ENCODE measurements around the gene ITGA6.

Gene ITGA6

GRCh38 chr2:172427256-172427989 lies at the start of gene ITGA6:
TSS of gene ITGA6 (plus strand) at chr2:172427586.
- DNase-seq (ENCODE audit: low read depth), result no peak

DNA sequence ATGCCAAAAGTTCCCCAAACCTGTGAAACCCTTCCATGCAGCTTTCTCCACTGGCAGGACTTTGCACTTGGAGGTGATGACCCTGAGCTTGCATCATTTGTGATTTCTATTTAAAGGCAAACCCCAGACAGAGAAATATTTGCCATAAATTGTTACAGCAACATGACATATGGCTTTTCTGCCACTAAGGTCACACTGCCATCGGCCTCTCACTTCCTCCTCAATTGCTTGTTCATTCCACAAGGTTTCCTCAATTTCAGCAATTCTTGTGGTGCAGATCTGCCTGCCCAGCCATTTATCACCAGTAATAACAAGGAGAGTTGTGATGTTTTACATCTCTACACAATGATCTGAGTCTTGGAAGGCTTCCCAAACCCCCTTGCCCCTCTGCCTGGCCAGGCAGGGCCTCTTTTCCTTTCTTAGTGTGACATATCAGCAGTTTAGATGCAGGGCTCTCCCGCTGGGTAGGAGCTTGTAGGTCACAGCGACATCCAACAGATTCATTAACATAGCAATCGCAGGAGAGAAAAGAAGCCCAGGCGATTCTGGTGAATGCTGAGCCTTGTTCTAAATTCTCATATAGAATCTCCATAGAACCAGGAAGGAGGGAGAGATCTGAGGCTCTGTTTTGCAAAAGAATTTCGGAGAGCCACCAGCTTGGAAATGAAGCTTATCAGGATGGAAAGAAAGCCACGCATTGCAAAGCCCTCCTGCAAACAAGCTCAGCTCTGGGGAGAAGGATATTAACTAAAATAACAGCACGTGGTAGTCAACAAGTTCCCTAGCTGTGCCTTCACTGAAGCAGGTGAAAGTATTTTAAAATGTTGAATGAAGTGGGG lies 46.7 kb upstream of the ITGA6 start:
- no peak for DNase-seq (ENCODE audit: low read depth)

DNA sequence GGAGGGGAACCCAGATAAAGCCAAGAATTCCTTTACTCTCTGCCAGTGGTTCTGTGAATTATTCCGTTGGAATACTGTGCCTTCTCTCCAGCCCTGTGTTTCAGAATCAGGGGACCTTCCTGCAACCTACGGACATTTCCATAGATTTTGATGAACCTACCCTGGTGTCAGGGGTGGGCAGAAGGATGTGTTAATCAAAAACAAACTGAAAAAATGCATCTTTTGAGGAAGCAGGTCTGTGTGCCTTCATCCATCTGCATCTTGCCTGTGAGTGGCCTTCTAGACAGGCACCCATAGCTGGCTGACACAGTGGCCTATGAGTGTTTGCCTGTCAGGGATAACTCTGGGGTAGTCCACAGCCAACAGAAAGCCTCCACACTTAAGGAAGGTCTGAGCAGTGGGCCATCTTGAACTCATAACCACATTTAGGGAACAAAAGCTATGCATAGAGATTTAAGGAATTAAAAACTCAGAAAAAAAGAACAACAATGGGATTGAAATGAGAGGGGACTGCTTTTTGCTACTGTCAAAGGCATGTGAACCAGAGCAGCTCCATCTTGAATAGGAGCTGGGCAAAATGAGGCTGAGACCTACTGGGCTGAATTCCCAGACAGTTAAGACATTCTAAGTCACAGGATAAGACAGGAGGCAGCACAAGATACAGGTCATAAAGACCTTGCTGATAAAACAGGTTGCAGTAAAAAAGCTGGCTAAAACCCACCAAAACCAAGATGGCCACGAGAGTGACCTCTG lies 45.9 kb upstream of the ITGA6 start:
- DNase-seq (ENCODE audit: low read depth), result no peak

GRCh38 chr2:172387361-172387760 lies 40.0 kb upstream of the ITGA6 start:
- no peak for DNase-seq (ENCODE audit: low read depth)

- no peak for DNase-seq (ENCODE audit: low read depth)
These were observed 37.6 kb upstream of the ITGA6 start for GRCh38 chr2:172389685-172390339.

GRCh38 chr2:172394002-172394401 lies 33.4 kb upstream of the ITGA6 start:
- DNase-seq (ENCODE audit: low read depth), result no peak

DNA sequence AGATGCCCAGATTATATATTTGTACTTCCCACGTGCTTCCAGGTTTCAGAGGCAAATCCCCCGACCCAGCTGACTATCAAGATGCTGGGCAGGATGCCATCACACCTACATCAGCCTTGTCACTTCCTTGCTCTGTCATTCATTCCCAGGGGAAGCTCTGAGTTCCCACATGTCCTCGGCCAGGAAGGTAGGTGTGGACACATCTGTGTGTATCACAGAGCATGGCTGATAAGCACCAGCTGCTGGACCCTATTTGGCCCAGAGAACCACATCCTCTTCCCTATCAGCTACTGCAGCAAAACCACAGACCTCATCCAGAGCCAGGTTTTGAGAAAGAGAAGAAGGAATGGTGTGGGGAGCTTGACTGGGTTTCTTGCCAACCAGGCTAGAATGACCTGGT lies 31.9 kb upstream of the ITGA6 start:
- DNase-seq (ENCODE audit: low read depth), result no peak

DNA sequence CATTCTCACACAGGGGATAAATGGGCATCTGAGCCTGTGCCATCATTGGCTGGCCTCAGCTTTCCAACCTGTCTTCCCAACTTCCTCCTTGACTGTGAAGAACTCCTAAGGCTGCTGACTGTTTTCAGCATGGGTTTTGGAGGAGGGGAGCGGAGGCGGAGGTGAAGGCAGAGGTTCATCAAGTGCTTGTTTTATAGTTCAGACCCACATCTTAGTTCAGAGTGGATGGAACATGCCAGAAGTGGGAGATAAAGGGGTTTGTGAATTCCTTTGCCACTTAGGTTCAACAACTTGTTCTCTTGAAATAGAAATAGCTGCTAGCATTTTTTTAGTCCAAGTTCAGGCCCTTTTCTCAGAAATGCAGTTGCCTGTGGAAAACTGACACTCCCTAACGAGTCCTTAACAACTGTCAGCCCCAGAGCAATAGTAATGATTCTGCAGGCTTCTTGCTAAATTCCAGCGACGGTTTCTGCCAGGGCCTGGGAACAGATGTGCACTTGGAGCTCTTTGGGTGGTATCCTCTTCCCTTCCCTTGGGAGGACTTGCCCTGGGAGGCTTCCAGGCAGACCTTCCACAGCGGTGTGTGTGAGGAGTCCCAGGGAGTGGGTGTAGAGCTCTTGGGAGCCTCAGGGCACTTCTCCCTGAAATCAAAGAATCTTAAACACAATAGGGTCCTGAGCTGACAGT lies 30.1 kb upstream of the ITGA6 start:
- DNase-seq (ENCODE audit: low read depth), result no peak

DNA sequence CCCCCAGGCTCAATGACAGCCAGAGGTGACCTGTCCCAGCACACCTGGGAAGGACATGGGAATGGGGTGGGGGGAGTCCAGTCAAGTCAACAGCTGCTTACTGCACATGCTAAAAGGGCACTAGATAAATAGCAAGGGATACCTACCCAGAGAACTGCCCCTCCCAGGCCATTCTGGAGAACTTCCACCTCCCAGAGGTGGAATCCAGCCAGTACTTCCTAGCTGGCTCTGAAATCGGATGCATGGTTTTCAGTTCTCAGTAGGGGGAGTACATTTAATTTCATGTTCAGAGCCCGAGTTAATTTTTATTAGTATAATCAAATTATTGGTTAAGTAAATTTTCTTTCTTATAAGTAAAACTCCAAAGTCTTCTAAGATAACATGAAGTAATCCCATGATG lies 28.9 kb upstream of the ITGA6 start:
- DNase-seq (ENCODE audit: low read depth), result no peak

GRCh38 chr2:172399765-172400164 lies 27.6 kb upstream of the ITGA6 start:
- no peak for DNase-seq (ENCODE audit: low read depth)

GRCh38 chr2:172402198-172402597 lies 25.2 kb upstream of the ITGA6 start:
- DNase-seq (ENCODE audit: low read depth), result no peak

DNA sequence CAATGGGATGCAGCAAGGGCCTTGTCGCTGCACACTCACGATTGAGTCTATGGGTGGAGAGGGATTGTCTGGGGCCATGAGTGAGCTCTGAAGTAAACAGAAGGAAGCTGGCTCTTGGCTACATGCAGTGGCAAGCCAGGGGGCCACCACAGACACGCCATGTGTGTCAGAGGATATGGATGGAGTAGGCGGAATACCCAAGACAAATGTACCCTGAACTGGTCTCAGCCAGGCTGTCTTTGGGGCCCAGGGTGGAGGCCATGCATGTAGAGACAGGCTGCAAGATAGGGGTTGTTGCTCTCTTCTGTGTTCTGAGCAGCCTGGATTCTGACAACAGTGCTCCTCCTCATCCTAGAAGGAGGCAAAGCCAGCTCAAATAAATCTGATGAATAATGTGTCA lies 24.0 kb upstream of the ITGA6 start:
- no peak for DNase-seq (ENCODE audit: low read depth)

GRCh38 chr2:172403881-172404468 lies 23.4 kb upstream of the ITGA6 start:
- DNase-seq (ENCODE audit: low read depth), result no peak

- peak; percentile 63 for DNase-seq (ENCODE audit: low read depth)
These were observed 22.6 kb upstream of the ITGA6 start for GRCh38 chr2:172404824-172405223.

DNA sequence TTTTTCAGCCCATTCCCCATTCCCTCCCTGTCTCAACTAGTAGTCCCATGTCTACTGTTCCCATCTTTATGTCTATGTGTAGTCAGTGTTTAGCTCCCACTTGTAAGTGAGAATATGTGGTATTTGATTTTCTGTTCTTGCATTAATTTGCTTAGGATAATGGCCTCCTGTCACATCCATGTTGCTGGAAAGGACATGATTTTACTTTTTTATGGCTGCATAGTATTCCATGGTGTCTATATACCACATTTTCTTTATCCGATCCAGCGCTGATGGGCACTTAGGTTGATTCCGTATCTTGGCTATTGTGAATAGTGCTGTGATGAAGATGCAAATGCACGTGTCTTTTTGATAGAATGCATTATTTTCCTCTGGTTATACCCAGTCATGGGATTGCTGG lies 21.7 kb upstream of the ITGA6 start:
- no peak for DNase-seq (ENCODE audit: low read depth)

DNA sequence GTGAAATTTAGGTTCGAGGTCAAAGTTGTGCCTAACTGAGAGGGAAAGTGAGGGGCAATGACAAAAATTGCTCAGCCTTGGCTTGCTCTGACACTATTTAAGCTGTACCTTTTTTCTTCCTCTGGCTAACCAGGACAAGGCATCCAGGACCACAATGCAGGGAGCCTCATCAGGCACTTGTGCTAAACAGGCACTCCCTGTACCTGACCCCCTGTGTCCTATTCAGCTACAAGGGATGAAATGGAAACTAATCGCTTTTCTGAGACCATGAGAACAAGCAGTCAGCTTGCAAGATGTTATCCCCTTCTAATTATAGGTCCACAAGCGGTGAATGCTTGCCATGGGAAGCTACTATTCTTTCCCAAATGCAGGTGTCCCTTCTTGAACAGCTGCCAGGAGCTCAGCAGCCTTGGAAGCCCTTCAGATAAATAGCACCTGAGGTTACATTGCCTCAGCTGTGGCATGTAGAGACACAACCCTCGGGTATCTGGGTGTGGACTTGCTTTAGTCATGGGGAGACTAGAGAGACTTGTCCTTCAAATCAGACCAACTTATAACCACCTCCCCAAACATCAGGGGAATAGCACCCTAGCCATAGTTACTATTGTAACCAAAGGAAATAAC lies 19.1 kb upstream of the ITGA6 start:
- no peak for DNase-seq (ENCODE audit: low read depth)

DNA sequence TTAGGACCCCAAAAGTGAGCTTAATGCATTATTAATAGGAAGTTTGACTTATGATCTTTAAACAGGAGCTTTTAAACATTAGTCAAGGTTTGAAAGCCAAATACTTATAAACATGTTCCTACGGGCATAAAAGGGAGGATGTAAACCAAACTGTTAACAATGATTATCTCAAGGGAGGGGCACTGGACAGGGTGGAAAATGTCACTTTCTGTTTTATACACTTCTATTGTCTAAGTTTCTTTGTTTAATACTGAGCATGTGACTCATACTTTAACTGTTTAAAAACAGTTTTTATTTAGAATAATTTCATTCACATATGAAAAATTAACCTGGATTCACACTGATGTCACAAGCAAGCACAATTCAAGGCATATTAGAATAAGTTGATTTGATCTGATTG lies 18.3 kb upstream of the ITGA6 start:
- DNase-seq (ENCODE audit: low read depth), result no peak

- DNase-seq (ENCODE audit: low read depth), result no peak
These were observed 14.3 kb upstream of the ITGA6 start for GRCh38 chr2:172412984-172413492.

DNA sequence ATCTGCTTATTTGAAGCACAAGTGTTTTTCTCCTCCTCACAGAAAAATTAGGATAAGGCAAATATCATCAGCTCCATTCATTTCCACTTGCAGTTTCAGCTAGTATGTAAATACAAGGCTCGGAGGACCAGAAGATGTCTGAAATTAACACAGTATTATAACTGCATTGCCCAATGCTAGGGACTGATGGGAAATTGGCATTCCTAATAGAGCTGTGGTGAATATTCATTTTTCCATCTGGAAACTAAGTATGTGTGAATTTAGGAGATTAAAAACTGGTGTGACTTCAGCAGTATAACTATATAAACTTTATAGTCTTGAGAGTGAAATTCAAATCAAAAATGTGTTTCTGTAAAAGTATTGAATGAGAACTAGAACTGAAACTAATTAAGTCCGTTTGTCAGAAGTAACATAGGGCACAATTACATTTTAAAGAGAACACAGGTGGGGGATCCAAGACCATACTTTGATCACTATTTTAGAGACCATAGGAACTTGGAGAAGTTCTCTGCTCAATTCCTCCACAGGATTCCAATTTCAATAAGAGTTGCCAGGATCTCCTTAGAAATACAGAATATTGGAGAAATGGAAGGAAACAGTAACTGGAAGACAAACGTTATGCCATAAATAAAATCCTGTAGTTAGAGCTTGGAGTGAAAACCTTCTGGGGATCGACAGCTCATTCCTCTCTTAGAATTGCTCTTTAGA lies 12.1 kb upstream of the ITGA6 start:
- no peak for DNase-seq (ENCODE audit: low read depth)

DNA sequence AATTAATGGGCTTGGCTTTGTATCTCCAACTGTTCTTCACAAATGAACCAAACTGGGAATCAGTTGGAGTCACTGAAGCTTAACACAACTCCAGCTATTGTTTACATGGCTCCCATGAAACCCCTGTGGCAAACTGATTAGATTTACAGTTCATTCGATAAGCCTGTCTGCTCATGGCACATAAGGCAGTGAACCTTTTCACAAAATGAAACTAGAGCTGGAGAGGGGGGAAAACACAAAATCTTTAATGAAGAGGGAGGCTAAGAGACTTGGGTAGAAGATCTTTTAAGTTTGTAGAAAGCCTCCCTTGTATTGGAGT lies 11.6 kb upstream of the ITGA6 start:
- DNase-seq (ENCODE audit: low read depth), result no peak

All from non-pigmented ciliary epithelial cell (primary cell).